ENCODE measurements around the gene LTBP1. TPM values are rescaled to one million over a fixed set of nuclear protein-coding genes. Genes with fewer than 3 reads are reported as not detected.
A peak's percentile ranks its signal among the peaks of the same experiment; 100 is the strongest.

Gene LTBP1
- total RNA-seq, 4 donors from 2014 or later, result 15.8 to 56.7 (median 28.3) TPM

GRCh38 chr2:33214857-33215256 is 268.1 kb downstream of the LTBP1 start:
- no peaks in the 10 kb centered on the region for H3K27me3 ChIP-seq
- no peak overlapping the region for H3K4me3 ChIP-seq
- H3K9me3 ChIP-seq, result no peaks in the 10 kb centered on the region
- TF ChIP-seq POLR2A (IDR thresholded peaks at IDR 0.05), result no peak
- TF ChIP-seq CTCF (IDR thresholded peaks at IDR 0.05), result no peak
- no peak for TF ChIP-seq EP300 (IDR thresholded peaks at IDR 0.05; ENCODE audit: low read depth)
- no peak for TF ChIP-seq POLR2AphosphoS5 (IDR thresholded peaks at IDR 0.05)
- no peaks in the 10 kb centered on the region for H3K36me3 ChIP-seq
- DNase-seq, result no peak
- 71 to 75% methylated on average over 6 of the region's 6 CpGs for WGBS, 2 donors (ENCODE audit: low coverage in 1 of 2)
- intact Hi-C loops (cut with DNase I; ENCODE audit: low total_unique reads) (no loop called here), in situ Hi-C loops (cut with MboI; ENCODE audit: low pct_ligation_motif_present in 1 of 4, low pct_unique_long_range_greater_than_20kb in 1 of 4, low sequenced_read_pairs in 3 of 4) (no loop called here)
- peaks cover 0 to 7% (median 4%) of the 10 kb centered on the region in 4 donors for H3K4me1 ChIP-seq
- no peak overlapping the region for H3K27ac ChIP-seq

GRCh38 chr2:33215299-33215698 is 268.5 kb downstream of the LTBP1 start:
- H3K4me1 ChIP-seq, result peaks cover 0 to 11% (median 4%) of the 10 kb centered on the region in 4 donors
- TF ChIP-seq EP300 (IDR thresholded peaks at IDR 0.05; ENCODE audit: low read depth) (no peak), CTCF (IDR thresholded peaks at IDR 0.05) (no peak), POLR2A (IDR thresholded peaks at IDR 0.05) (no peak), POLR2AphosphoS5 (IDR thresholded peaks at IDR 0.05) (no peak)
- no peaks in the 10 kb centered on the region for H3K27me3 ChIP-seq
- no peak for DNase-seq
- H3K27ac ChIP-seq, result peak overlapping the region in 1 of 4 donors; percentile 17
- H3K9me3 ChIP-seq, result no peaks in the 10 kb centered on the region
- no peak overlapping the region for H3K4me3 ChIP-seq
- in situ Hi-C loops (cut with MboI; ENCODE audit: low pct_ligation_motif_present in 1 of 4, low pct_unique_long_range_greater_than_20kb in 1 of 4, low sequenced_read_pairs in 3 of 4) (no loop called here), intact Hi-C loops (cut with DNase I; ENCODE audit: low total_unique reads) (no loop called here)
- H3K36me3 ChIP-seq, result no peaks in the 10 kb centered on the region
- WGBS, 2 donors (ENCODE audit: low coverage in 1 of 2), result 81 to 82% methylated on average over 3 of the region's 3 CpGs

- no peak for DNase-seq
- TF ChIP-seq POLR2A (IDR thresholded peaks at IDR 0.05) (no peak), EP300 (IDR thresholded peaks at IDR 0.05; ENCODE audit: low read depth) (no peak)
- H3K36me3 ChIP-seq, result no peaks in the 10 kb centered on the region
- no peaks in the 10 kb centered on the region for H3K9me3 ChIP-seq
- intact Hi-C loops (cut with DNase I; ENCODE audit: low total_unique reads) (no loop called here), in situ Hi-C loops (cut with MboI; ENCODE audit: low pct_ligation_motif_present in 1 of 4, low pct_unique_long_range_greater_than_20kb in 1 of 4, low sequenced_read_pairs in 3 of 4) (no loop called here)
- WGBS, 2 donors (ENCODE audit: low coverage in 1 of 2), result 83 to 93% methylated on average over 3 of the region's 3 CpGs
- H3K27ac ChIP-seq, result peak overlapping the region in 2 of 4 donors; percentile 17 to 19
- H3K4me1 ChIP-seq, result peaks cover 0 to 10% (median 2%) of the 10 kb centered on the region in 4 donors
- no peak overlapping the region for H3K4me3 ChIP-seq
- no peaks in the 10 kb centered on the region for H3K27me3 ChIP-seq
Measured at GRCh38 chr2:33215983-33216382, 269.2 kb downstream of the LTBP1 start.

GRCh38 chr2:33216508-33217182 is 269.9 kb downstream of the LTBP1 start:
- in situ Hi-C loops (cut with MboI; ENCODE audit: low pct_ligation_motif_present in 1 of 4, low pct_unique_long_range_greater_than_20kb in 1 of 4, low sequenced_read_pairs in 3 of 4) (no loop called here), intact Hi-C loops (cut with DNase I; ENCODE audit: low total_unique reads) (no loop called here)
- Histone ChIP-seq H3K27me3 (no peaks in the 10 kb centered on the region), H3K4me1 (peaks cover 0 to 5% (median 0%) of the 10 kb centered on the region in 4 donors), H3K9me3 (no peaks in the 10 kb centered on the region), H3K4me3 (no peak overlapping the region), H3K27ac (peak overlapping the region in 3 of 4 donors; percentile 18 to 25 (median 19)), H3K36me3 (no peaks in the 10 kb centered on the region)
- DNase-seq, result peak; percentile 10
- WGBS, 2 donors (ENCODE audit: low coverage in 1 of 2), result 73 to 100% methylated on average over 1 to 3 of the region's 3 CpGs
- TF ChIP-seq POLR2A (IDR thresholded peaks at IDR 0.05), result no peak
- no peak for TF ChIP-seq CTCF (IDR thresholded peaks at IDR 0.05)

- Histone ChIP-seq H3K4me3 (no peak overlapping the region), H3K27ac (no peak overlapping the region), H3K27me3 (no peaks in the 10 kb centered on the region), H3K36me3 (no peaks in the 10 kb centered on the region), H3K9me3 (no peaks in the 10 kb centered on the region), H3K4me1 (peaks cover 0 to 5% (median 0%) of the 10 kb centered on the region in 4 donors)
- TF ChIP-seq CTCF (IDR thresholded peaks at IDR 0.05) (no peak), EP300 (IDR thresholded peaks at IDR 0.05; ENCODE audit: low read depth) (no peak), POLR2A (IDR thresholded peaks at IDR 0.05) (no peak), POLR2AphosphoS5 (IDR thresholded peaks at IDR 0.05) (no peak)
- 73 to 91% methylated on average over 2 to 3 of the region's 3 CpGs for WGBS, 2 donors (ENCODE audit: low coverage in 1 of 2)
- in situ Hi-C loops (cut with MboI; ENCODE audit: low pct_ligation_motif_present in 1 of 4, low pct_unique_long_range_greater_than_20kb in 1 of 4, low sequenced_read_pairs in 3 of 4) (no loop called here), intact Hi-C loops (cut with DNase I; ENCODE audit: low total_unique reads) (no loop called here)
- no peak for DNase-seq
Measured at GRCh38 chr2:33217406-33217805, 270.7 kb downstream of the LTBP1 start.

All from transverse colon (tissue), 4 donors.